ENCODE results near the gene OASL.

Gene OASL

GRCh38 chr12:120988234-120988633 is 50.8 kb downstream of the OASL start:
- DNase-seq, result no peak

DNA sequence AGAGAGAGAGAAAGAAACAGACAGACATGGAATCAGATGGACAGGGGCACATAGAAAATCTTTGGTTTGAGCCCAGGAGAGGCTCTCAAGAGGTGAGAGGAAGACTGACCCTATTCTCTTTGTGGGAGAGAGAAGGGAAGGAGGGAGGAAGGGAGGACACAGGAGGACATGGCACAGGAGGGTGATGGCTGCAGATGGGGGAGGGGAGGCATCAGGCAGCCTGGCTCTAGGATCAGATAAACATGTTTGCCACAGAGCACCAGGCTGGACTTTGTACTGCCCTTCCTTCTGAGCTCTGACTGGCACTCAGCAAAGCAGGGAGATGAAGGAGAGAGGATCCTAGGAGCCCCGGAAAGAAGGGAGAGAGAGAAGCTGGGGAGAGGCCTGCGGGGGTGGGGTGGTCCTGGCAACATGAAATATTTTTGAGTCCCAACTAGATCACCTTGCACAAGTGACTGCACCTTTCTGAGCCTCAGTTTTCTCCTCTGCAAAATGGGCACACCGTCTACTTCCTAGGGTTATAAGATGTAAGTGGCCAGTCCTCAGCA is 54.6 kb downstream of the OASL start:
- no peak for DNase-seq

GRCh38 chr12:120983759-120984158 is 55.3 kb downstream of the OASL start:
- no peak for DNase-seq

GRCh38 chr12:120982659-120983058 is 56.4 kb downstream of the OASL start:
- no peak for DNase-seq

GRCh38 chr12:120981407-120981941 is 57.6 kb downstream of the OASL start:
- DNase-seq, result no peak

DNA sequence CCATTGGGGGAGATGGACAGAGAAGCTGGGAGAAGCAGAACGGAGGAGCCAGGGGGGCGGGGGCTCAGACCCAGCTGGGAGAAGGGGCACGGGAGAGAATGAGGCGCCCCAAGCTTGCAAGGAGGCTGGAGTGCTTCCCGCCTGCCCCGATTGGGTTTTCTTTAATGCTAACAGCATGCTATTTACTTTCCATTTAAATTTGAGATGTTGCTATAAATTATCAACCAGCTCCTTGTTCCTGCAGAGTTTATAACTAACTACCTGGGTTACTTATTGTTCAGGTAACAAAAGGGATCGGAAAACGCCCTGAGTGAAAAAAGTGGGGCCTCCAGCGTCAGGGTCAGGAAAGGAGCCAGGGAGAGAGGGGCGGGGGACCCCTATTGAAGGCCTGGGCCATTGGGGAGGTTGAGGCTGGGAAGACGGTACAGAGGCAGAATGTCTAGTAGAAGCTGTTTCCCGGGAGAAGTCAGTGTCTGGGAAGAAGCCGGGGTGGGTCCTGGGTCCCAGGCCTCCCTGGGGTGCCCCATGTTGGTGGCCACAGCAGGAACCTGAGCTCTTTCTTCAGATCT is 58.2 kb downstream of the OASL start:
- DNase-seq, result no peak

- no peak for DNase-seq
Observed at GRCh38 chr12:120979862-120980696, 59.0 kb downstream of the OASL start.

GRCh38 chr12:120979220-120979861 is 59.7 kb downstream of the OASL start:
- DNase-seq, result no peak

DNA sequence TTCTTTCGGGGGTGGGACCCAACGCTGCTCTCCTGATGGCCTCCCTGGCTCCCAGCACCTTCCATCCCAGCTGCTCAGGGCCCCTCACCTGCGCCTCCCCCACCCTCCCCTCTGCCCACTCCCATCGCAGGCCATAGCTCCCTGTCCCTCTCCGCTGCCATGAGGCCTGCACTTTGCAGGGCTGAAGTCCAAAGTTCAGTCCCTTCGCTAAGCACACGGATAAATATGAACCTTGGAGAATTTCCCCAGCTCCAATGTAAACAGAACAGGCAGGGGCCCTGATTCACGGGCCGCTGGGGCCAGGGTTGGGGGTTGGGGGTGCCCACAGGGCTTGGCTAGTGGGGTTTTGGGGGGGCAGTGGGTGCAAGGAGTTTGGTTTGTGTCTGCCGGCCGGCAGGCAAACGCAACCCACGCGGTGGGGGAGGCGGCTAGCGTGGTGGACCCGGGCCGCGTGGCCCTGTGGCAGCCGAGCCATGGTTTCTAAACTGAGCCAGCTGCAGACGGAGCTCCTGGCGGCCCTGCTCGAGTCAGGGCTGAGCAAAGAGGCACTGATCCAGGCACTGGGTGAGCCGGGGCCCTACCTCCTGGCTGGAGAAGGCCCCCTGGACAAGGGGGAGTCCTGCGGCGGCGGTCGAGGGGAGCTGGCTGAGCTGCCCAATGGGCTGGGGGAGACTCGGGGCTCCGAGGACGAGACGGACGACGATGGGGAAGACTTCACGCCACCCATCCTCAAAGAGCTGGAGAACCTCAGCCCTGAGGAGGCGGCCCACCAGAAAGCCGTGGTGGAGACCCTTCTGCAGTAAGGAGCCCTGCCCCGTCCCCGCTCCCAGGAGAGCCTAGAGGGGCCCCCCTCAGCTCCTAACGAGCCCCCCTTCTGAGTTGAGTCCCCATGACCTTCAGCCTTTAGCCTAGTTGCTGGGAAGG is 60.5 kb downstream of the OASL start, which contains the start of gene HNF1A:
Gene HNF1A, plus strand, starts transcription at position 248 of the 924 bp plus-strand sequence. Its CDS starts 226 bp downstream, at position 474.
- no peak for DNase-seq

GRCh38 chr12:120977531-120978295 is 61.3 kb downstream of the OASL start:
- no peak for DNase-seq

- no peak for DNase-seq
Observed at GRCh38 chr12:120972870-120973543, 66.0 kb downstream of the OASL start.

GRCh38 chr12:120971299-120972180 is 67.5 kb downstream of the OASL start:
- peak; percentile 61 for DNase-seq

DNA sequence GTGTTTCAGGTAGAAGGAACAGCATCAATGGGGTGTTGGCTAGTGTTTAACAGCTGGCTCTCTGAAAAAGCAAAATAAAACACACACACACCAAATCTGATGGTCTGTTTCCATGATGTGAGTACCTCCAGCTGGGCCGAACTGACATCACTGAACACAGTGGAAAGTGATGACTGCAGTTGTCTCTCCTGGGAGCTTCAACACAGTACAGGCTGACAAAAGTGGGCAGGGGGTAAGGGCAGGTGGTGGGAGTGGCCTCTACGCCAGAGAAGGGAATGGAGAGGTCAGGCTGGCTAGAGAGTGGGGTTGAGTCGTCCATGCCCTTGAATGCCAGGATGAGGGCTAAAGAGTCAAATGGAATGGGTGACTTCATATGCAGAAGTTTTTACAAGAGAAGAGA is 68.7 kb downstream of the OASL start:
- DNase-seq, result no peak

Data from midbrain (tissue), 1 donor.